ENCODE data around the gene RSRC1.

GRCh38 chr3:158382479-158382878 is 272.6 kb downstream of the RSRC1 start:
- TF ChIP-seq, protein P1, sequence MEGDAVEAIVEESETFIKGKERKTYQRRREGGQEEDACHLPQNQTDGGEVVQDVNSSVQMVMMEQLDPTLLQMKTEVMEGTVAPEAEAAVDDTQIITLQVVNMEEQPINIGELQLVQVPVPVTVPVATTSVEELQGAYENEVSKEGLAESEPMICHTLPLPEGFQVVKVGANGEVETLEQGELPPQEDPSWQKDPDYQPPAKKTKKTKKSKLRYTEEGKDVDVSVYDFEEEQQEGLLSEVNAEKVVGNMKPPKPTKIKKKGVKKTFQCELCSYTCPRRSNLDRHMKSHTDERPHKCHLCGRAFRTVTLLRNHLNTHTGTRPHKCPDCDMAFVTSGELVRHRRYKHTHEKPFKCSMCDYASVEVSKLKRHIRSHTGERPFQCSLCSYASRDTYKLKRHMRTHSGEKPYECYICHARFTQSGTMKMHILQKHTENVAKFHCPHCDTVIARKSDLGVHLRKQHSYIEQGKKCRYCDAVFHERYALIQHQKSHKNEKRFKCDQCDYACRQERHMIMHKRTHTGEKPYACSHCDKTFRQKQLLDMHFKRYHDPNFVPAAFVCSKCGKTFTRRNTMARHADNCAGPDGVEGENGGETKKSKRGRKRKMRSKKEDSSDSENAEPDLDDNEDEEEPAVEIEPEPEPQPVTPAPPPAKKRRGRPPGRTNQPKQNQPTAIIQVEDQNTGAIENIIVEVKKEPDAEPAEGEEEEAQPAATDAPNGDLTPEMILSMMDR (IDR thresholded peaks at IDR 0.05 in 4 of 5, conservative IDR thresholded peaks at IDR 0.05 in 1 of 5): no peak
- TF ChIP-seq POLR2A (IDR thresholded peaks at IDR 0.05): no peak

Data from gastrocnemius medialis (tissue), 4 donors.